SU-DHL-6 (cell line): ENCODE results near the gene SPCS3.
A peak's percentile ranks its signal among the peaks of the same experiment; 100 is the strongest.
"Not testable (repeated sequence)": the region's sequence is repeated elsewhere in the genome, so short reads cannot be mapped to it uniquely, and the experiment has no call there.

ENCODE experiments used
- H2AFZ ChIP-seq: fragments of 200-600 bp; sonication (generic); 2 replicates; pipeline ENCODE4 v1.6.1; 2014; ENCODE audit warnings: low read depth, mild to moderate bottlenecking, moderate library complexity, mixed read lengths, antibody characterized with exemption, low read length; ENCODE audit not compliant: severe bottlenecking
- H3F3A ChIP-seq: fragments of 200-600 bp; shearing (Covaris generic); 2 replicates; pipeline ENCODE4 v1.6.0; 2016; ENCODE audit warnings: antibody characterized with exemption, mild to moderate bottlenecking; ENCODE audit not compliant: insufficient read depth
- H3K27ac ChIP-seq: fragments of 200-600 bp; sonication (generic); 2 replicates; pipeline ENCODE4 v1.5.1; 2016; ENCODE audit warnings: low read depth, mild to moderate bottlenecking, low read length, moderate library complexity, mixed read lengths
- H3K27me3 ChIP-seq: fragments of 200-600 bp; sonication (generic), shearing (Covaris generic); 2 replicates; pipeline ENCODE4 v1.6.0; 2014; ENCODE audit warnings: mild to moderate bottlenecking, low read length
- H3K36me3 ChIP-seq: fragments of 200-600 bp; sonication (generic); 2 replicates; pipeline ENCODE4 v1.6.1; 2014; ENCODE audit warnings: mild to moderate bottlenecking, low read length, mixed read lengths
- H3K4me2 ChIP-seq: fragments of 300-600, 200-600 bp; shearing (Covaris generic), sonication (generic); 2 replicates; pipeline ENCODE4 v1.6.0; 2014; ENCODE audit warnings: low read length, low read depth, mild to moderate bottlenecking; ENCODE audit not compliant: poor library complexity, severe bottlenecking
- H3K4me3 ChIP-seq: fragments of 200-600 bp; sonication (generic); 2 replicates; pipeline ENCODE4 v1.5.1; 2014; ENCODE audit warnings: antibody characterized with exemption, low read length, mild to moderate bottlenecking, mixed read lengths; ENCODE audit not compliant: insufficient read depth, poor library complexity, severe bottlenecking
- H3K79me2 ChIP-seq: fragments of 200-600 bp; sonication (generic); 2 replicates; pipeline ENCODE4 v1.6.1; 2014; ENCODE audit warnings: mild to moderate bottlenecking, low read length, moderate library complexity; ENCODE audit not compliant: insufficient read depth
- H3K9ac ChIP-seq: fragments of 200-600 bp; sonication (generic); 2 replicates; pipeline ENCODE4 v1.7.0; 2014; ENCODE audit warnings: mild to moderate bottlenecking, low read length
- H3K9me2 ChIP-seq: fragments of 200-600 bp; sonication (generic); replicated peaks from 2 replicates; pipeline ENCODE4 v1.6.1; 2014; ENCODE audit warnings: low read length; ENCODE audit not compliant: insufficient read depth
- H3K9me3 ChIP-seq: fragments of 200-600 bp; sonication (generic); 2 replicates; pipeline ENCODE4 v1.6.1; 2014; ENCODE audit warnings: low read length, mixed read lengths; ENCODE audit not compliant: insufficient read depth
- H4K20me1 ChIP-seq: fragments of 200-600 bp; sonication (generic); 2 replicates; pipeline ENCODE4 v1.6.1; 2014; ENCODE audit warnings: low read depth, mild to moderate bottlenecking, antibody characterized with exemption, low read length, moderate library complexity, mixed read lengths
- EZH2phosphoT487 ChIP-seq: fragments of 200-600 bp; sonication (generic), shearing (Covaris generic); conservative IDR thresholded peaks from 2 replicates; pipeline ENCODE4 v1.6.1; 2018; ENCODE audit warnings: mild to moderate bottlenecking, antibody characterized with exemption, low read length, moderate library complexity, mixed read lengths
- TF ChIP-seq, protein P1 (sequence below): fragments of 200-600 bp; sonication (generic); IDR thresholded peaks from one replicate; pipeline ENCODE4 v1.5.1; 2017; ENCODE audit warnings: antibody characterized with exemption, mild to moderate bottlenecking, low read length, moderate library complexity; ENCODE audit not compliant: insufficient read depth, poor library complexity, severe bottlenecking

Gene SPCS3

DNA sequence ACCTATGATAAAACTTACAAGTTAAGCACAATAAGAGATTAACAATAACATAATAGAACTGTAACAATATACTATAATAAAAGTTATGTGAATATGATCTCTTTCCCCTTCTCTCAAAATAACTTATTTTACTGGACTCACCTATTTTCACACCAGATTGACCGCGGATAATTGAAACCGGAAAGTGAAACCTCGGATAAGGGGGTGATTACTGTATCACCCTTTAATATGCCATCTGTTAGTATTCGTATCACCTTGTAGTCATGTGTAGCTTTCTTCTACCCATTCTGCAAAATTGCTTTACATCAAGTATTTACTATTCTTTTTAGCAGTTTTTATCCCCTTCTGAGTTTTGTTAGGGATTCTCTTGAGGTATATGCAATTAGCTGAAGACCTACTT lies 1.8 kb downstream of the SPCS3 start:
- Histone ChIP-seq H3K9ac (peak overlapping the region; percentile 100), H3K4me3 (peak overlapping the region; percentile 69), H3F3A (0 out of 2 replicates have a peak, but pooled peaks cover 4% of the 10 kb centered on the region), H3K9me2 (no peaks in the 10 kb centered on the region), H3K79me2 (peaks cover 67% of the 10 kb centered on the region), H3K36me3 (peaks cover 42% of the 10 kb centered on the region), H3K4me2 (peak overlapping the region; percentile 89), H3K27me3 (no peaks in the 10 kb centered on the region), H2AFZ (no peak overlapping the region), H3K27ac (no peak overlapping the region), H4K20me1 (peaks cover 48% of the 10 kb centered on the region), H3K9me3 (no peaks in the 10 kb centered on the region)
- TF ChIP-seq, protein P1, sequence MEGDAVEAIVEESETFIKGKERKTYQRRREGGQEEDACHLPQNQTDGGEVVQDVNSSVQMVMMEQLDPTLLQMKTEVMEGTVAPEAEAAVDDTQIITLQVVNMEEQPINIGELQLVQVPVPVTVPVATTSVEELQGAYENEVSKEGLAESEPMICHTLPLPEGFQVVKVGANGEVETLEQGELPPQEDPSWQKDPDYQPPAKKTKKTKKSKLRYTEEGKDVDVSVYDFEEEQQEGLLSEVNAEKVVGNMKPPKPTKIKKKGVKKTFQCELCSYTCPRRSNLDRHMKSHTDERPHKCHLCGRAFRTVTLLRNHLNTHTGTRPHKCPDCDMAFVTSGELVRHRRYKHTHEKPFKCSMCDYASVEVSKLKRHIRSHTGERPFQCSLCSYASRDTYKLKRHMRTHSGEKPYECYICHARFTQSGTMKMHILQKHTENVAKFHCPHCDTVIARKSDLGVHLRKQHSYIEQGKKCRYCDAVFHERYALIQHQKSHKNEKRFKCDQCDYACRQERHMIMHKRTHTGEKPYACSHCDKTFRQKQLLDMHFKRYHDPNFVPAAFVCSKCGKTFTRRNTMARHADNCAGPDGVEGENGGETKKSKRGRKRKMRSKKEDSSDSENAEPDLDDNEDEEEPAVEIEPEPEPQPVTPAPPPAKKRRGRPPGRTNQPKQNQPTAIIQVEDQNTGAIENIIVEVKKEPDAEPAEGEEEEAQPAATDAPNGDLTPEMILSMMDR: no peak
- TF ChIP-seq EZH2phosphoT487: no peak

DNA sequence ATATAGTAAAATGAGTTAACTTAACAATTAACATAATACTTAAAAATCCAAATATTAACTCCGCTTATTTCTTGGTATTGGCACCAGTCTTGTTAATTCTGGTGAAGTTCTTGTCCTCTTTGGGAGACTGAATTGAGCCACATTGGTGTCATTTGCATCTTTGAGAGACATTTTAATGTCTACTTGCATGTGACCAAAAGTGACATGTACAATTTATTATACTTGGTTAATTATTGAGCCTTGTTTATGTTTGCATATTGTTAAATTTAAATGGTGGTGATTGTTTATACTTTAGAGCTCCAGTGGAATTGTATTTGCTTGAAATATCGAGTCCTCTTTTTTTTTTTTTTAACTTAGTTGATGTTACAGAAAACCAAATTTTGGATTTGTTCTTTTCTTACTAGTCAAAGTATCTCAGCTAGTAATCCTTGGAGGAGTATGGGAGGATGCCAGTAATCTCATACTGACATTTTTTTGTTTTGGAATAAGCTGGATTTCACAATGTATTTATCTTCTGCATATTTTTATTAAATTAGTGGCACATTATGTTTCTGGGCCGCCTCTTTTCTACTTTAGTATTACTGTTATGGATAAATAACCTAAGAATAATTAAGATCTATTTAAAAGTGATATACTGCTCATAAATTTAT lies 3.9 kb downstream of the SPCS3 start:
- no peak overlapping the region for H3K4me3 ChIP-seq
- TF ChIP-seq, protein P1: no peak
- TF ChIP-seq EZH2phosphoT487: no peak
- peaks cover 62% of the 10 kb centered on the region for H3K36me3 ChIP-seq
- H3K9me2 ChIP-seq: no peaks in the 10 kb centered on the region
- H3K9me3 ChIP-seq: no peaks in the 10 kb centered on the region
- H4K20me1 ChIP-seq: peaks cover 66% of the 10 kb centered on the region
- H3K79me2 ChIP-seq: peaks cover 87% of the 10 kb centered on the region
- no peak overlapping the region for H3K9ac ChIP-seq
- H3K27ac ChIP-seq: no peak overlapping the region
- peaks cover 8% of the 10 kb centered on the region; the same call in 1 of the 2 replicates for H3F3A ChIP-seq
- H3K27me3 ChIP-seq: no peaks in the 10 kb centered on the region
- H3K4me2 ChIP-seq: peak overlapping the region; percentile 89
- H2AFZ ChIP-seq: no peak overlapping the region

DNA sequence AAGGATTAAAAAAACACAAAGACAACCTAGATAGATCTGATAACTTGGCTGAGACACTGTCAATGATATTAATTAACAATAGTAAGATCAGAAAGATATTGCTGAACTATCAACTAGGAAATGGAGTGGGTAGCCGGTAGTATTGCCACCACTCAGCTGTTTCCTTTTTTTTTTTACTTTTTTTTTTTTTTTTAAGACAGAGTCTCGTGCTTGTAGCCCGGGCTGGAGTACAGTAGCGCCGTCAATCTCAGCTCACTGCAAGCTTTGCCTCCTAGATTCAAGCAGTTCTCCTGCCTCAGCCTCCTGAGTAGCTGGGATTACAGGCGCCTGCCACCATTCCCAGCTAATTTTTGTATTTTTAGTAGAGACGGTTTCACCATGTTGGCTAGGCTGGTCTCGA lies 5.1 kb downstream of the SPCS3 start:
- H3K27ac ChIP-seq, H3K4me2 ChIP-seq, H3K27me3 ChIP-seq, H2AFZ ChIP-seq, H3K9me3 ChIP-seq, H3K9me2 ChIP-seq, H3K9ac ChIP-seq, H3K4me3 ChIP-seq: not testable (repeated sequence)
- H3F3A ChIP-seq: peaks cover 17% of the 10 kb centered on the region
- H4K20me1 ChIP-seq: peaks cover 75% of the 10 kb centered on the region
- peaks cover 75% of the 10 kb centered on the region for H3K36me3 ChIP-seq
- H3K79me2 ChIP-seq: peaks cover 95% of the 10 kb centered on the region

DNA sequence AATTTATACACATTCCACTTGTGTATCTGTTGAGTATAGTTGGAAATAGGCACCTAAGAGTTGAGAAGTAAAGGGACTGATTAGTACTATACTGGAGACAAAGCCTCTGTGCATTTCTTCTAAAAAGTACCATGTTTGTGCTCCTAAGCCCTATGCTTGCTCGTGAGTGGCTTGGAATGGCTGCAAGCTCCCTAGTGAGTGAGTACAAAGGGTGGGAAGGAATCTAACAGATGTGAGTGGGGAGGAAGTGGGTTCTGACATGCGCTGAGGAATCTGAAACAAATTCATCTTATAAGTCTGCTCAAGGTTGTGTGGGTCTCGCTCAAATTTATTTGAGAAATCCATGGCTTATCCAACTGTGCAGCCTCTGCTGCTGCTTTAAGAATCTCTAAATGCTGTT lies 13.3 kb downstream of the SPCS3 start:
- peaks cover 36% of the 10 kb centered on the region for H3K36me3 ChIP-seq
- no peak for TF ChIP-seq EZH2phosphoT487
- TF ChIP-seq, protein P1: no peak

More for the DNA sequence above, 13.3 kb downstream of the SPCS3 start:
- Histone ChIP-seq H3K27ac (no peak overlapping the region), H4K20me1 (peaks cover 17% of the 10 kb centered on the region), H3K4me2 (no peak overlapping the region), H3K9me2 (no peaks in the 10 kb centered on the region), H3K9ac (no peak overlapping the region), H3K27me3 (no peaks in the 10 kb centered on the region), H3K79me2 (peaks cover 19% of the 10 kb centered on the region), H3K4me3 (no peak overlapping the region), H2AFZ (no peak overlapping the region), H3F3A (peaks cover 21% of the 10 kb centered on the region), H3K9me3 (no peaks in the 10 kb centered on the region)
